H1 (cell line): Measurements from ENCODE around the gene RTP2. TPM values are rescaled to one million over a fixed set of nuclear protein-coding genes. Genes with fewer than 3 reads are reported as not detected.

ENCODE experiments used
- CTCF ChIA-PET: fragments of 300-600 bp; sonication (Branson Sonifier 250); formaldehyde crosslinking; loops from one replicate; lab custom pipeline; 2021; ENCODE audit not compliant: partially characterized antibody; lab: Charles Lee
- POLR2A ChIA-PET: fragments of 300-600 bp; sonication (Branson Sonifier 250); formaldehyde crosslinking; loops from one replicate; lab custom pipeline; 2021; ENCODE audit warnings: inconsistent platforms; ENCODE audit not compliant: partially characterized antibody; lab: Charles Lee
- DNase-seq, 2 experiments: peaks; one replicate each; pipeline versions ENCODE4 v3.0.0 to v3.0.0-alpha.2; 2010 to 2022; ENCODE audit warnings: low spot score in 2 of 2, low read depth in 1 of 2, mixed read lengths in 1 of 2
- FAIRE-seq: peaks from 2 replicates; lab custom pipeline; 2011; peaks lifted over from hg19 to GRCh38; lab: Jason Lieb, UNC
- H2AFZ ChIP-seq: 2 replicates; pipeline ENCODE4 v1.8.1; 2012; ENCODE audit warnings: low read length, inconsistent platforms
- H2AK5ac ChIP-seq: 2 replicates; pipeline ENCODE4 v1.6.1; 2013; ENCODE audit warnings: low read depth, low read length
- H2BK120ac ChIP-seq: replicated peaks from 2 replicates; pipeline ENCODE3; 2013; ENCODE audit warnings: low read depth, low read length, inconsistent platforms
- H2BK12ac ChIP-seq: 2 replicates; pipeline ENCODE4 v1.6.1; 2013; ENCODE audit warnings: low read depth, low read length
- H2BK15ac ChIP-seq: 2 replicates; pipeline ENCODE4 v1.6.1; 2013; ENCODE audit warnings: low read length
- H2BK20ac ChIP-seq: 2 replicates; pipeline ENCODE4 v1.6.1; 2013; ENCODE audit warnings: low read length
- H2BK5ac ChIP-seq: 2 replicates; pipeline ENCODE4 v1.6.1; 2013; ENCODE audit warnings: low read depth, low read length
- H3K14ac ChIP-seq: 2 replicates; pipeline ENCODE4 v1.6.1; 2013; ENCODE audit warnings: inconsistent platforms; ENCODE audit not compliant: insufficient read length
- H3K18ac ChIP-seq: 2 replicates; pipeline ENCODE4 v1.6.1; 2013; ENCODE audit warnings: low read length; ENCODE audit errors: extremely low read depth
- H3K23ac ChIP-seq: 2 replicates; pipeline ENCODE4 v1.6.1; 2013; ENCODE audit warnings: inconsistent platforms; ENCODE audit not compliant: insufficient read length
- H3K23me2 ChIP-seq: 2 replicates; pipeline ENCODE4 v1.6.1; 2013; ENCODE audit warnings: low read depth, low read length
- H3K27ac ChIP-seq: 2 replicates; pipeline ENCODE4 v1.6.1; 2011; ENCODE audit warnings: low read depth, low read length, inconsistent platforms
- H3K27me3 ChIP-seq, 4 experiments: replicated peaks in 1 of 4; 1 replicate in 1 of 4; 2 replicates in 3 of 4; pipeline versions ENCODE4 v1.6.1 to v1.8.1; 2011 to 2013; ENCODE audit warnings: low read length in 3 of 4, mild to moderate bottlenecking in 3 of 4, inconsistent platforms in 2 of 4, mixed read lengths in 2 of 4, moderate library complexity in 1 of 4; ENCODE audit not compliant: control insufficient read depth in 3 of 4, insufficient read depth in 3 of 4; ENCODE audit errors: extremely low read depth in 1 of 4
- H3K36me3 ChIP-seq, 4 experiments: 2 replicates each; pipeline versions ENCODE4 v1.6.1 to v1.8.1; 2011 to 2013; ENCODE audit warnings: mild to moderate bottlenecking in 4 of 4, low read length in 3 of 4, moderate library complexity in 2 of 4, control low read depth in 1 of 4, inconsistent platforms in 1 of 4; ENCODE audit not compliant: insufficient read depth in 4 of 4, control insufficient read depth in 2 of 4
- H3K4ac ChIP-seq: replicated peaks from 2 replicates; pipeline ENCODE3; 2013; ENCODE audit warnings: low read length, low read depth, mixed read lengths, inconsistent platforms; ENCODE audit not compliant: insufficient read length
- H3K4me1 ChIP-seq, 4 experiments: replicated peaks in 1 of 4; 1 replicate in 1 of 4; 2 replicates in 3 of 4; pipeline versions ENCODE4 v1.6.1 to v1.8.1; 2011 to 2013; ENCODE audit warnings: low read length in 3 of 4, inconsistent platforms in 2 of 4, mixed read lengths in 1 of 4; ENCODE audit not compliant: insufficient read depth in 4 of 4, control insufficient read depth in 3 of 4
- H3K4me2 ChIP-seq, 2 experiments: 2 replicates each; pipeline versions ENCODE4 v1.6.1 to v1.8.1; 2011 to 2013; ENCODE audit warnings: low read depth in 2 of 2, low read length in 2 of 2, control low read depth in 1 of 2, inconsistent platforms in 1 of 2, mild to moderate bottlenecking in 1 of 2; ENCODE audit not compliant: insufficient read depth in 1 of 2
- H3K4me3 ChIP-seq, 4 experiments: fragments of 200-600, 300-600 bp in 1 of 4; sonication (generic), shearing (Covaris generic), sonication (Bioruptor Twin) in 1 of 4; 2 replicates each; pipeline versions ENCODE4 v1.5.1 to v1.8.1; 2011 to 2016; ENCODE audit warnings: low read length in 4 of 4, low read depth in 3 of 4, control low read depth in 2 of 4, inconsistent platforms in 2 of 4, mild to moderate bottlenecking in 2 of 4, mixed read lengths in 1 of 4, moderate library complexity in 1 of 4; ENCODE audit not compliant: insufficient read depth in 2 of 4; ENCODE audit errors: extremely low read depth in 1 of 4
- H3K56ac ChIP-seq: replicated peaks from 2 replicates; pipeline ENCODE3; 2013; ENCODE audit warnings: low read depth, mild to moderate bottlenecking, mixed read lengths, low read length, inconsistent platforms; ENCODE audit not compliant: insufficient read length
- H3K79me1 ChIP-seq: 2 replicates; pipeline ENCODE4 v1.6.1; 2013; ENCODE audit warnings: low read depth, low read length, control low read depth
- H3K79me2 ChIP-seq, 2 experiments: 2 replicates each; pipeline versions ENCODE4 v1.6.1 to v1.8.1; 2012 to 2013; ENCODE audit warnings: low read length in 2 of 2, mild to moderate bottlenecking in 2 of 2, inconsistent platforms in 1 of 2; ENCODE audit not compliant: insufficient read depth in 2 of 2, control insufficient read depth in 1 of 2
- H3K9ac ChIP-seq, 4 experiments: replicated peaks in 1 of 4; 1 replicate in 1 of 4; 2 replicates in 3 of 4; pipeline versions ENCODE4 v1.6.1 to v1.8.1; 2011 to 2013; ENCODE audit warnings: low read depth in 3 of 4, low read length in 3 of 4, control low read depth in 2 of 4, mild to moderate bottlenecking in 2 of 4, moderate library complexity in 2 of 4, inconsistent platforms in 1 of 4; ENCODE audit errors: extremely low read depth in 1 of 4
- H3K9me3 ChIP-seq, 2 experiments: 2 replicates each; pipeline versions ENCODE4 v1.6.1 to v1.8.1; 2012 to 2013; ENCODE audit warnings: mild to moderate bottlenecking in 2 of 2, moderate library complexity in 2 of 2, control low read depth in 1 of 2, inconsistent platforms in 1 of 2, low read depth in 1 of 2, low read length in 1 of 2, mixed read lengths in 1 of 2; ENCODE audit not compliant: insufficient read depth in 2 of 2
- H4K20me1 ChIP-seq, 2 experiments: replicated peaks in 1 of 2; 2 replicates each; pipeline versions ENCODE3 to v1.8.1; 2011 to 2013; ENCODE audit warnings: inconsistent platforms in 2 of 2, low read length in 2 of 2, mild to moderate bottlenecking in 1 of 2; ENCODE audit not compliant: insufficient read depth in 2 of 2, control insufficient read depth in 1 of 2
- H4K5ac ChIP-seq: 2 replicates; pipeline ENCODE4 v1.6.1; 2013; ENCODE audit warnings: low read length, low read depth, mixed read lengths, inconsistent platforms; ENCODE audit not compliant: insufficient read length
- H4K8ac ChIP-seq: 2 replicates; pipeline ENCODE4 v1.8.0; 2013; ENCODE audit warnings: mild to moderate bottlenecking, moderate library complexity, low read length, inconsistent platforms; ENCODE audit not compliant: insufficient read depth; ENCODE audit errors: extremely low read depth
- H4K91ac ChIP-seq: replicated peaks from 2 replicates; pipeline ENCODE3; 2013; ENCODE audit warnings: low read length, mixed read lengths, inconsistent platforms; ENCODE audit not compliant: insufficient read length
- SP4 ChIP-seq: IDR thresholded peaks from 2 replicates; pipeline ENCODE4 v1.6.1; 2012; ENCODE audit warnings: low read length, inconsistent platforms
- WGBS, 2 experiments: shearing (Covaris generic) in 1 of 2; methylation state at CpG; one replicate each; pipeline versions ENCODE4 v1.1.6 to v1.1.7; 2013 to 2015; ENCODE audit warnings: low lambda C conversion rate in 2 of 2, mixed read lengths in 2 of 2, inconsistent platforms in 1 of 2, low coverage in 1 of 2, missing lambda C conversion rate in 1 of 2; ENCODE audit not compliant: insufficient replicate concordance in 2 of 2, insufficient coverage in 1 of 2, insufficient read length in 1 of 2; ENCODE audit errors: extremely low coverage in 1 of 2, missing lambda C conversion rate in 1 of 2; 5-methylcytosine and 5-hydroxymethylcytosine counted together
- polyA plus RNA-seq, 7 experiments: library from polyadenylated mRNA; depleted of rRNA in 3 of 7; stranded (reverse) in 5 of 7; unstranded in 2 of 7; fragments of >200 nt in 5 of 7; fragments of 200-250 nt in 2 of 7; gene quantifications; 1 replicate in 5 of 7; 2 replicates in 1 of 7; 4 replicates in 1 of 7; pipeline versions ENCODE4 v1.2.1 to v1.2.3, GENCODE V29; 2011 to 2013; ENCODE audit warnings: missing spikeins in 2 of 7, mixed read lengths in 2 of 7
- total RNA-seq: library from RNA; stranded (reverse); fragmentation: NEBNext Ultra II Directional; extraction: Animal tissue kit (Norgen Biotek cat#: 25700); gene quantifications from 2 replicates; pipeline ENCODE4 v1.2.1, GENCODE V29; 2021

The RTP2 gene
- total and polyA plus RNA-seq, 2 of the 8 experiments (the other 6 are each of a cell fraction or from before 2014, with no cell fraction given): not detected

- no peak overlapping the region for H3K27ac ChIP-seq
- CTCF ChIA-PET: interaction anchor here (2.6 to 6.4 kb wide), 2 partner anchors 21 to 371 kb away, joined by 6 to 44 read pairs; no protein-coding TSS in a partner anchor
- H3K23me2 ChIP-seq: no peaks in the 10 kb centered on the region
- H3K18ac ChIP-seq: no peak overlapping the region
- POLR2A ChIA-PET: no interaction called here
- H3K14ac ChIP-seq: no peak overlapping the region
- no peak overlapping the region for H2BK12ac ChIP-seq
- no peaks in the 10 kb centered on the region for H3K36me3 ChIP-seq
- H4K8ac ChIP-seq: no peak overlapping the region
- no peak overlapping the region for H2BK20ac ChIP-seq
- peaks cover 3 to 7% of the 10 kb centered on the region in 2 experiments; a peak in 3 of 4 replicates for H3K9me3 ChIP-seq
- DNase-seq (no peak), FAIRE-seq (no peak)
- no peak overlapping the region for H3K4ac ChIP-seq
- H4K20me1 ChIP-seq: no peaks in the 10 kb centered on the region
- no peaks in the 10 kb centered on the region for H3K4me1 ChIP-seq
- H3K9ac ChIP-seq: no peak overlapping the region
- H3K23ac ChIP-seq: no peak overlapping the region
- H3K79me2 ChIP-seq: no peaks in the 10 kb centered on the region
- WGBS, 2 experiments: 80% methylated on average over 4 of the region's 4 CpGs; no CpG with 5 or more reads in 1 of the 2 experiments
- no peak overlapping the region for H2BK15ac ChIP-seq
- H4K91ac ChIP-seq: no peak overlapping the region
- no peak overlapping the region for H3K56ac ChIP-seq
- no peaks in the 10 kb centered on the region for H3K79me1 ChIP-seq
- no peak overlapping the region for H2AK5ac ChIP-seq
- no peak overlapping the region for H2BK5ac ChIP-seq
- no peak overlapping the region for H2AFZ ChIP-seq
- no peaks in the 10 kb centered on the region for H3K27me3 ChIP-seq
- no peak overlapping the region for H4K5ac ChIP-seq
- H3K4me3 ChIP-seq: no peak overlapping the region
- no peak overlapping the region for H3K4me2 ChIP-seq
- H2BK120ac ChIP-seq: no peak overlapping the region
- no peak for TF ChIP-seq SP4
These were observed 12.4 kb downstream of the RTP2 start for GRCh38 chr3:187689984-187690383.
